Testis (tissue), 2 donors: ENCODE data around the gene CELA2A.

Experiments
- CTCF ChIP-seq, 3 experiments: fragments of 450-650 bp in 2 of 3; fragments of 200-600 bp in 1 of 3; sonication (generic) in 1 of 3; IDR thresholded peaks; one replicate each; pipeline ENCODE4 v1.5.1; 2016 to 2019; ENCODE audit warnings: antibody characterized with exemption in 3 of 3, mild to moderate bottlenecking in 2 of 3, moderate library complexity in 1 of 3
- POLR2A ChIP-seq: fragments of 450-650 bp; IDR thresholded peaks from one replicate; pipeline ENCODE4 v1.6.1; 2017; ENCODE audit warnings: antibody characterized with exemption, mild to moderate bottlenecking, moderate library complexity

- TF ChIP-seq POLR2A (no peak), CTCF (IDR thresholded peaks at IDR 0.05) (no peak)
These were observed 3.5 kb upstream of the CELA2A start for GRCh38 chr1:15452866-15453571.
